Colonic mucosa (tissue), 4 donors: ENCODE measurements around the gene OTULIN. TPM values are rescaled to one million over a fixed set of nuclear protein-coding genes. Genes with fewer than 3 reads are reported as not detected.

ENCODE experiments used
- DNase-seq: peaks from one replicate; pipeline ENCODE4 v3.0.0-alpha.2; 2020
- H3K27ac ChIP-seq: fragments of 200-600 bp; one replicate; pipeline ENCODE4 v1.8.0; 2021
- H3K27me3 ChIP-seq: fragments of 200-600 bp; one replicate; pipeline ENCODE4 v1.8.0; 2021
- H3K36me3 ChIP-seq: fragments of 200-600 bp; one replicate; pipeline ENCODE4 v1.8.0; 2021
- H3K4me1 ChIP-seq: fragments of 200-600 bp; one replicate; pipeline ENCODE4 v1.8.0; 2021; ENCODE audit warnings: mild to moderate bottlenecking
- H3K4me3 ChIP-seq: fragments of 200-600 bp; one replicate; pipeline ENCODE4 v1.8.0; 2021
- H3K9ac ChIP-seq, 2 donors: one replicate each; pipeline ENCODE4 v1.7.0; 2013; ENCODE audit warnings: control low read depth in 2 of 2, low read depth in 2 of 2, low read length in 2 of 2
- H3K9me3 ChIP-seq: fragments of 200-600 bp; one replicate; pipeline ENCODE4 v1.8.0; 2021
- CTCF ChIP-seq: fragments of 200-600 bp; IDR thresholded peaks from one replicate; pipeline ENCODE4 v1.8.0; 2022; ENCODE audit warnings: antibody characterized with exemption, mild to moderate bottlenecking
- intact Hi-C: fragments of 100-400 bp; cut with DNase I; formaldehyde crosslinking; loops from one replicate; pipeline ENCODE4 v1.14.1; 2022
- total RNA-seq, 2 donors: library from RNA; stranded (reverse); fragmentation: NEBNext Ultra II Directional in 1 of 2; extraction: Animal tissue kit (Norgen Biotek cat#: 25700) in 1 of 2; gene quantifications; one replicate each; pipeline ENCODE4 v1.2.1, GENCODE V29; 2021
- donor health status: healthy.
- donor health status: DM: no; HTN: no; CAD: no.
- donor health status: DM: no; HTN: no; CAD: no.

The OTULIN gene
- total RNA-seq, 2 donors from 2014 or later, result 28.8 to 32.9 TPM

GRCh38 chr5:14667770-14668169, 3.3 kb downstream of the OTULIN start:
- Histone ChIP-seq H3K27me3 (no peaks in the 10 kb centered on the region), H3K4me3 (no peak overlapping the region), H3K27ac (no peak overlapping the region), H3K36me3 (no peaks in the 10 kb centered on the region), H3K9me3 (no peaks in the 10 kb centered on the region), H3K9ac (peak overlapping the region in 1 of 2 donors; percentile 9), H3K4me1 (peaks cover 37% of the 10 kb centered on the region)
- DNase-seq, result no peak
- intact Hi-C loops, result no loop called here
- no peak for TF ChIP-seq CTCF

- no peaks in the 10 kb centered on the region for H3K27me3 ChIP-seq
- intact Hi-C loops, result no loop called here
- peak overlapping the region; percentile 9 to 14 for H3K9ac ChIP-seq
- H3K4me1 ChIP-seq, result peaks cover 36% of the 10 kb centered on the region
- no peaks in the 10 kb centered on the region for H3K36me3 ChIP-seq
- DNase-seq, result peak; percentile 38
- H3K4me3 ChIP-seq, result no peak overlapping the region
- no peaks in the 10 kb centered on the region for H3K9me3 ChIP-seq
- H3K27ac ChIP-seq, result no peak overlapping the region
- no peak for TF ChIP-seq CTCF
Measured at GRCh38 chr5:14668181-14668591, 3.7 kb downstream of the OTULIN start.

- peaks cover 33% of the 10 kb centered on the region for H3K4me1 ChIP-seq
- no peaks in the 10 kb centered on the region for H3K9me3 ChIP-seq
- no peak for TF ChIP-seq CTCF
- no peaks in the 10 kb centered on the region for H3K27me3 ChIP-seq
- no peak for DNase-seq
- intact Hi-C loops, result no loop called here
- H3K36me3 ChIP-seq, result no peaks in the 10 kb centered on the region
- H3K9ac ChIP-seq, result no peak overlapping the region
- no peak overlapping the region for H3K27ac ChIP-seq
- no peak overlapping the region for H3K4me3 ChIP-seq
Measured at GRCh38 chr5:14669415-14669814, 4.9 kb downstream of the OTULIN start.

- Histone ChIP-seq H3K4me1 (peaks cover 33% of the 10 kb centered on the region), H3K4me3 (no peak overlapping the region), H3K27ac (no peak overlapping the region), H3K9me3 (no peaks in the 10 kb centered on the region), H3K36me3 (no peaks in the 10 kb centered on the region), H3K9ac (no peak overlapping the region), H3K27me3 (no peaks in the 10 kb centered on the region)
- no peak for TF ChIP-seq CTCF
- intact Hi-C loops, result no loop called here
- no peak for DNase-seq
Measured at GRCh38 chr5:14669975-14670374, 5.5 kb downstream of the OTULIN start.

- Histone ChIP-seq H3K36me3 (no peaks in the 10 kb centered on the region), H3K4me1 (peaks cover 27% of the 10 kb centered on the region), H3K9ac (no peak overlapping the region), H3K9me3 (no peaks in the 10 kb centered on the region), H3K27me3 (no peaks in the 10 kb centered on the region), H3K27ac (no peak overlapping the region), H3K4me3 (no peak overlapping the region)
- intact Hi-C loops, result no loop called here
- no peak for TF ChIP-seq CTCF
- DNase-seq, result no peak
Measured at GRCh38 chr5:14671414-14671813, 6.9 kb downstream of the OTULIN start.

GRCh38 chr5:14672082-14672481, 7.6 kb downstream of the OTULIN start:
- Histone ChIP-seq H3K27ac (no peak overlapping the region), H3K36me3 (no peaks in the 10 kb centered on the region)
- intact Hi-C loops, result no loop called here

More at GRCh38 chr5:14672082-14672481, 7.6 kb downstream of the OTULIN start:
- TF ChIP-seq CTCF, result no peak
- Histone ChIP-seq H3K9me3 (no peaks in the 10 kb centered on the region), H3K27me3 (no peaks in the 10 kb centered on the region), H3K4me1 (peaks cover 27% of the 10 kb centered on the region), H3K9ac (no peak overlapping the region), H3K4me3 (no peak overlapping the region)
- no peak for DNase-seq
